LHCN-M2 (cell line): ENCODE results near the gene GABRB1. TPM values are rescaled to one million over a fixed set of nuclear protein-coding genes. Genes with fewer than 3 reads are reported as not detected.

Experiments used
- DNase-seq: peaks from one replicate; pipeline ENCODE4 v3.0.0-alpha.2; 2012; ENCODE audit warnings: low read depth
- total RNA-seq: library from RNA; depleted of rRNA; stranded (reverse); fragments of >200 nt; gene quantifications from 2 replicates; pipeline ENCODE4 v1.2.3, GENCODE V29; 2014

GABRB1 gene
- total RNA-seq, 1 experiment from 2014 or later = not detected

- DNase-seq = no peak
Observed at GRCh38 chr4:47045261-47045660, 13.9 kb downstream of the GABRB1 start.

GRCh38 chr4:47049347-47049746 is 18.0 kb downstream of the GABRB1 start:
- no peak for DNase-seq

GRCh38 chr4:47050761-47051725 is 19.7 kb downstream of the GABRB1 start:
- DNase-seq = no peak

DNA sequence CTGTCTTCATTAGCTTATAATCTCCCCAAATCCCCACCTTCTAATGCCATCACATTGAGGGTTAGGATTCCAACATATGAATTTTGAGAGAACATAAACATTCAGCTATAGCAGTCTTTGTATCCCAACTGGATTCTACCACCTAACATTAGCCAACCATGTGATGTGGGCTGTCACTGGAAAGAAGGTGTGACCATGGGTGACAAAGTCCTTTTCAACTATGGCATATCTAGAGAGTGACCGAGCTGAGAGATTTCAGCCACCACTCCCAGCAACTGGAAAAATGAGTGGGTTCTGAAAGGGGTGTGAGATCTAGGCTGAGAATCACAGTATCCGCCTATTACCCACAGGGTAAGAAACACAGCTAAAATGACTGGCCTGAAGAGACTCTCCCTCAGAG is 22.1 kb downstream of the GABRB1 start:
- DNase-seq = no peak

- DNase-seq = no peak
Observed at GRCh38 chr4:47054130-47054529, 22.8 kb downstream of the GABRB1 start.

- no peak for DNase-seq
Observed at GRCh38 chr4:47057991-47058390, 26.6 kb downstream of the GABRB1 start.

GRCh38 chr4:47060561-47060960 is 29.2 kb downstream of the GABRB1 start:
- no peak for DNase-seq

DNA sequence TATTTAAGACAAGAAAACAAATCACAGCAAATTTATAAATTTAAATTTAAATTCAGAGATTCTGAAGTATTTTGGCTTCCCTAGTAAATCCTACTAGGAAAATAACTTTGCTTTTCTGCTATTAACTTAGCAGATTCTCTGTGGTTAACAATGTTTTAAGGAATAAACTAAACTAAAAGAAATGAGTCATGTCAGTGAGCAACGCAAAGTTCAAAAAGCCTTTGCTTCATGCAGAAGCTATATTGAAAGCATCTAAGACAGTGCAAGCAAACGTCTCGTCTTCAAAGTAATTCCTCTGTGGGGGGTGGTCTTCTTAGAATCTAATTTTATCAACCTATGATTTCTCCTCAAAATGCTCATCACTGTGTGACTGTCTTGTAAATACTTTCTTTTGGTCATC is 30.1 kb downstream of the GABRB1 start:
- peak; percentile 31 for DNase-seq

DNA sequence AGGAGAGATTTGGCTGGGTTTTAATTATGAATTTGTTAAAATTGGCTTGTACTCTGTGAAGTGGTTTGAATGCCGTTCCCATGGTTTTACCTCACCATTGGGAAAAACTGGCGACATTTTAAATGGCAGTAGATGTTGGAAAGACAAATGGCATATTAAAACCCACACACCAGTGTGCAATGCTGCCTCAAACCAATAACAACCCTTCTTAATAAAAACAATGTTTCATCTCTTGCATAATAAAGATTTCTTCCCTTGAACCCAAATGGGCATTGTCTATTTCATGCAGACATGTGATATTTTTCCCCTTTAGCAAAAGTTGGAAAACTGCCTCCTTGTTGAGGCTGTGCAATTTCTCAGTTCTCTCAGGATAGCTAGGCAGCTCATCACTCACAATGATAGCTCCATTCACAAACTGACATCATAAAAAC is 33.7 kb downstream of the GABRB1 start:
- no peak for DNase-seq

GRCh38 chr4:47068986-47069385 is 37.6 kb downstream of the GABRB1 start:
- peak; percentile 44 for DNase-seq

DNA sequence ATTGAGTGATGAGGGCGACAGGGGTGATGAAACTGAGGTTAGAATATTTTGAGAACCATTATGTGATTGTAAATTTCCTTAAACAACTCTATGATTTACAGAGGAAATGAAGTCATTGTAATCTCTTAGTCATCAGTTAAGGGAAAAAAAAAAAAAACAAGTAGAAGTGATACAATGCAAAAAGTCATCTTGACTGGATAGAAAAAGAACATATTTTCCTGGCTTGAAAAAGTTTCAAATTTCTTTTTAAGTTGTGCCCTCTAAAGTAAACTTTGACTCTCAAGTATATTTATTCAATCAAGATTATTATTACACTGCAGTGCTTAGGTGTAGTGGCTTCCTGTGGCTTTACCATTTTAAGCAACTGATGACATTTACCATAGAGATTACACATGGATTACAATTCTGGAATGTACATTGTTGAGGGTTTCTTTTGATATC is 40.6 kb downstream of the GABRB1 start:
- peak; percentile 63 for DNase-seq

DNA sequence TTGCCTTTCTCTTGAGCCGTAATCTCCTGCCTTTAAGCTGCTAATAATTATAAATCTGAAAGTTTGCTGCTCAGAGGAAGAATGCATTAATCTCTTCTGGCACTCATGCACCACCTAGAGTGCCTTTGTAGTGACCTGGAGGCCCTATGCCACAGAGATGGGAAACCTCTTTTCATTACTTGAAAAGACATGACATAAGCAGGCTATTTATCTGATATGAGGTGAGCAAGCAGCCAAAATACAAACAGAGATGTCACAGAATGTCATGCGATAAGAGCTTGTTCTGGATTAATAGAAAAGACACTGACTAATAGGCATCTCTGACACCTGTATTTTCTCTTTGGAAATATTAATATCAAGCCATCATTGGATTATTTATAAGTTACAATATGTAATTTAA is 42.3 kb downstream of the GABRB1 start:
- DNase-seq = no peak

DNA sequence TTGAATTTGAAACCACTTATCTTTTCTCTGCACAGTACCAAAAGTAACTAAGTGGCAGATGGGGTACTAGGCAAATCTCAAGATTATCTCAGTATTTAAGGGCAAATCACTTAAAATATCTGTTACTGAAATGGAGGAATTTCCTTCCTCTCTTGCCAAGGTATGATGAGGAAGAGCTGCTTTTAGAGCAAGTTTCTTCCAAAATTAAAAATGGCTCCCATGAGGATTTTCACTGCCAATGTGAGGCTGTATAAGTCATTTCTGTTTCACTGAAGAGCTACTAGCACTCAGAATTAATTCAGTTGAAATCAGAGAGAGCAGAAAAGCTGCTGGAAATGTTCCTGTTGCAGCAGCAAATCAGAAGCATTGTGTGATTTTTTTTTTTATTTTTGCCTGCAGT is 43.4 kb downstream of the GABRB1 start:
- no peak for DNase-seq

GRCh38 chr4:47075262-47075661 is 43.9 kb downstream of the GABRB1 start:
- DNase-seq = peak; percentile 51

DNA sequence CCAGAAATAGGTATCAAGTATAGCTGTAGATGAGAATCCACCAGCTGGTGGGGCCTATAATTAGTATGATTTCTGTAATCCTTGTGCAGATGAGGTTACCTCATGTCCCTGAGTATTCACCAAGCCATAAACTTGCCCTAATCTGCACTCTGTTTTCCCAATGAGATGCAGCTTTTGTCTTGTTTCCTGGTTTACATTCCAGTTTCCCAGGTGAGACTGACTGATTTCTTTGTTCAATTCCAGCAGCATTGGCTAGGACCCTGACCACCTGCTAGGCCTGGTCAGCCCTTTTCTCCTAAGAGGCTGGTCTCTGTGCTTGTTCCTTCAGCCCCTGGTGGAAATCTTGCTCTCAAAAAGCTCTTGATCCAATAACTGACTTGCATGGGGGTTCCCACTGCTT is 44.6 kb downstream of the GABRB1 start:
- no peak for DNase-seq

GRCh38 chr4:47084111-47084510 is 52.7 kb downstream of the GABRB1 start:
- no peak for DNase-seq

DNA sequence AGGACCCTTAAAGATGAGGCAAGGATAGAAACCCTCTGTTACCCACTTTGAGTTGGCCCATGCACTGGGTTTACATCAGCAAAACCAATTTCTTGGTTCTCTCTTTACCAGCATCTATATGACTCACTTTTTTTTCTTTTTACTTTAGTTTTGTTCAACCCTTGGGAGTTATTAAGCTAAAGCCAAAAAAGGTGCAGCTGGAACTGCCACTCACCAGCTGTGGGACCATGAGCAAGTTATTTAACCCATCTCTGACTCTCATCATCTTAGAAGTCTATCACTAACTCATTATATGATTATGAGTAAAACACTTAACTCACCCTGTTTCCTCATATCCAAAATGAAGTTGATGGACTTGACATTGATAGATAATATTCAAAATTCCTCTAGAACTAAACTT is 53.4 kb downstream of the GABRB1 start:
- DNase-seq = peak; percentile 81

- DNase-seq = no peak
Observed at GRCh38 chr4:47088298-47088697, 56.9 kb downstream of the GABRB1 start.

DNA sequence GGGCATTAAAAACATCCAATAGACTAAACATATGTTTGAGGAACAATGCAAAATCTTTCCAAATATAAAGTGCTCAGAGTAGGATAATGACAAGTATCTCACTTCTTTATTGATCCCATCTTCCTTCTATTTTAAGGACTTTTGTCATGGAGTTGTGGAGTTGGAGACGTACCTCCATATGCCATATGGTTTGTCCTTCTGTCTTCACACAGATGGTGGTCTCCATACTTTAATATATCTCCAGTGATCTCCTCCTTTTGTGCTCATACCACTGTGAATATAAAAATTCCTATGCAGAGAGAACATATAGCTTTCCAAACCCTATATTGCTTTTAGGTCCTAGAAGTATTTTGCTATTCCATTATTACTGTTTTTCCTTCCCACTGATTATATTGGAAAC is 64.5 kb downstream of the GABRB1 start:
- DNase-seq = no peak

- DNase-seq = no peak
Observed at GRCh38 chr4:47101453-47101852, 70.1 kb downstream of the GABRB1 start.

DNA sequence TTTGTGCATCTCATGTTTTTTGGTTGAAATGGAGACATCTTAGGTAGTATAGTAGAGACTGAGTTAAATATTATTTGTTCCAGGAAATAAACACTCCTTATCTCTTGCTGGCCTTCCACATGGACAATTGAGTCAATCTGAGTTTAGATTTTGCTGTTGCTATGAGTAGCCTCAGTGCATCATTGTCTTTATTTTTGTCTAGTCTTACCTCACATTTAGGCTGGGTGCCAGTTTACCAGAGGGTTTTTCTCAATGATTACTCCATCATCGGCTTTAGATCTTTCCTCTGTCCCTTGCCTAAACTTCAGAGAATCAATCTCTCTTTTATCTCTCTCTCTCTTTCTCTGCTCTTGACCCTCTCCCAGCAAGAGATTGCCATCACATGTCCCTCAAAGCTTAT is 73.6 kb downstream of the GABRB1 start:
- no peak for DNase-seq

GRCh38 chr4:47106561-47106960 is 75.2 kb downstream of the GABRB1 start:
- peak; percentile 38 for DNase-seq

- DNase-seq = no peak
Observed at GRCh38 chr4:47109379-47109778, 78.0 kb downstream of the GABRB1 start.
